HEK293 (cell line): Measurements from ENCODE around the gene PDE4D.

Experiments
- CTCF ChIA-PET: fragments of 350-600 bp; formaldehyde crosslinking; extraction: SDS; loops from one replicate; lab custom pipeline; 2021; ENCODE audit warnings: antibody characterized with exemption; lab: Yijun Ruan, JAX
- POLR2A ChIA-PET: fragments of 300-600 bp; formaldehyde crosslinking; extraction: SDS; loops from one replicate; lab custom pipeline; 2020; ENCODE audit warnings: antibody characterized with exemption, inconsistent platforms; lab: Yijun Ruan, JAX
- H3K27ac ChIP-seq: fragments of 200-500 bp; sonication (Bioruptor generic); 2 replicates; pipeline ENCODE4 v1.5.1; 2014; ENCODE audit warnings: low read depth, low read length, control low read depth, inconsistent platforms; ENCODE audit errors: extremely low read depth
- H3K36me3 ChIP-seq, 2 experiments: fragments of 200-500 bp in 1 of 2; sonication (Bioruptor generic) in 1 of 2; 1 replicate in 1 of 2; 2 replicates in 1 of 2; pipeline ENCODE4 v1.5.1; 2014 to 2017; ENCODE audit warnings: inconsistent platforms in 2 of 2, low read length in 2 of 2; ENCODE audit not compliant: control insufficient read depth in 2 of 2, insufficient read depth in 1 of 2
- H3K4me1 ChIP-seq: fragments of 200-500 bp; sonication (Bioruptor generic); 2 replicates; pipeline ENCODE4 v1.5.1; 2014; ENCODE audit warnings: mild to moderate bottlenecking, low read length, inconsistent platforms; ENCODE audit not compliant: control insufficient read depth, insufficient read depth
- H3K4me3 ChIP-seq: 2 replicates; pipeline ENCODE4 v1.5.1; 2011; ENCODE audit warnings: low read depth, mild to moderate bottlenecking, control low read depth, low read length, moderate library complexity
- H3K9me3 ChIP-seq: fragments of 200-500 bp; sonication (Bioruptor generic); 2 replicates; pipeline ENCODE4 v1.5.1; 2014; ENCODE audit warnings: low read depth, low read length, inconsistent platforms; ENCODE audit not compliant: control insufficient read depth, insufficient read depth
- AEBP2 ChIP-seq: fragments of 450-650 bp; formaldehyde crosslinking; IDR thresholded peaks from 2 replicates; pipeline ENCODE4 v1.5.1; 2016; ENCODE audit warnings: missing biosample characterization, missing genetic modification characterization, borderline replicate concordance
- GLI4 ChIP-seq: fragments of 450-650 bp; formaldehyde crosslinking; IDR thresholded peaks from 2 replicates; pipeline ENCODE4 v1.5.1; 2016; ENCODE audit warnings: missing biosample characterization, missing genetic modification characterization
- KLF9 ChIP-seq: fragments of 450-650 bp; formaldehyde crosslinking; IDR thresholded peaks from 2 replicates; pipeline ENCODE4 v1.5.1; 2016; ENCODE audit warnings: missing biosample characterization, missing genetic modification characterization, low read depth
- MYNN ChIP-seq: fragments of 450-650 bp; formaldehyde crosslinking; IDR thresholded peaks from 2 replicates; pipeline ENCODE4 v1.5.1; 2016; ENCODE audit warnings: missing biosample characterization, missing genetic modification characterization, borderline replicate concordance
- ZFP41 ChIP-seq: fragments of 450-650 bp; formaldehyde crosslinking; IDR thresholded peaks from 2 replicates; pipeline ENCODE4 v1.5.1; 2016; ENCODE audit warnings: missing biosample characterization, missing genetic modification characterization, borderline replicate concordance
- ZNF112 ChIP-seq: fragments of 450-650 bp; formaldehyde crosslinking; IDR thresholded peaks from 2 replicates; pipeline ENCODE4 v1.5.0; 2017; ENCODE audit warnings: missing biosample characterization, missing genetic modification characterization
- ZNF24 ChIP-seq: fragments of 450-650 bp; formaldehyde crosslinking; IDR thresholded peaks from 2 replicates; pipeline ENCODE4 v1.5.1; 2016; ENCODE audit warnings: missing biosample characterization, missing genetic modification characterization
- ZNF324 ChIP-seq: fragments of 450-650 bp; formaldehyde crosslinking; IDR thresholded peaks from 2 replicates; pipeline ENCODE4 v1.5.1; 2016; ENCODE audit warnings: missing biosample characterization, missing genetic modification characterization
- ZNF426 ChIP-seq: fragments of 450-650 bp; formaldehyde crosslinking; IDR thresholded peaks from 2 replicates; pipeline ENCODE4 v1.5.1; 2017; ENCODE audit warnings: missing biosample characterization, missing genetic modification characterization, mild to moderate bottlenecking, inconsistent platforms, moderate library complexity
- ZNF521 ChIP-seq: fragments of 450-650 bp; formaldehyde crosslinking; IDR thresholded peaks from 2 replicates; pipeline ENCODE4 v1.5.1; 2017; ENCODE audit warnings: missing biosample characterization, mild to moderate bottlenecking, missing genetic modification characterization
- ZNF585B ChIP-seq: fragments of 450-650 bp; formaldehyde crosslinking; IDR thresholded peaks from 2 replicates; pipeline ENCODE4 v1.5.1; 2016; ENCODE audit warnings: missing biosample characterization, missing genetic modification characterization
- ZNF626 ChIP-seq: fragments of 450-650 bp; sonication (Bioruptor Pico); formaldehyde crosslinking; IDR thresholded peaks from 2 replicates; pipeline ENCODE4 v1.5.1; 2018; ENCODE audit warnings: missing biosample characterization, missing genetic modification characterization, inconsistent platforms
- ZNF747 ChIP-seq: fragments of 450-650 bp; formaldehyde crosslinking; IDR thresholded peaks from 2 replicates; pipeline ENCODE4 v1.5.1; 2016; ENCODE audit warnings: missing biosample characterization, missing genetic modification characterization
- ZNF792 ChIP-seq: fragments of 450-650 bp; formaldehyde crosslinking; IDR thresholded peaks from 2 replicates; pipeline ENCODE4 v1.5.1; 2016; ENCODE audit warnings: missing biosample characterization, missing genetic modification characterization
- ZSCAN30 ChIP-seq: fragments of 450-650 bp; IDR thresholded peaks from 2 replicates; pipeline ENCODE4 v1.5.1; 2018; ENCODE audit warnings: missing biosample characterization, mild to moderate bottlenecking, missing genetic modification characterization, moderate library complexity
- ZSCAN5A ChIP-seq: fragments of 450-650 bp; formaldehyde crosslinking; IDR thresholded peaks from 2 replicates; pipeline ENCODE4 v1.5.1; 2016; ENCODE audit warnings: missing biosample characterization, missing genetic modification characterization
- TF ChIP-seq, protein P1 (sequence below): fragments of 450-650 bp; formaldehyde crosslinking; IDR thresholded peaks from 2 replicates; pipeline ENCODE4 v1.5.1; 2016; ENCODE audit warnings: missing biosample characterization, missing genetic modification characterization
- TF ChIP-seq, protein P2 (sequence below): fragments of 450-650 bp; formaldehyde crosslinking; IDR thresholded peaks from 2 replicates; pipeline ENCODE4 v1.5.1; 2016; ENCODE audit warnings: missing biosample characterization, missing genetic modification characterization

PDE4D gene

GRCh38 chr5:59489551-59489950, 404.0 kb downstream of the PDE4D start (continued):
- no peak for TF ChIP-seq GLI4 (tag by site-specific recombination)
- TF ChIP-seq, protein P1, sequence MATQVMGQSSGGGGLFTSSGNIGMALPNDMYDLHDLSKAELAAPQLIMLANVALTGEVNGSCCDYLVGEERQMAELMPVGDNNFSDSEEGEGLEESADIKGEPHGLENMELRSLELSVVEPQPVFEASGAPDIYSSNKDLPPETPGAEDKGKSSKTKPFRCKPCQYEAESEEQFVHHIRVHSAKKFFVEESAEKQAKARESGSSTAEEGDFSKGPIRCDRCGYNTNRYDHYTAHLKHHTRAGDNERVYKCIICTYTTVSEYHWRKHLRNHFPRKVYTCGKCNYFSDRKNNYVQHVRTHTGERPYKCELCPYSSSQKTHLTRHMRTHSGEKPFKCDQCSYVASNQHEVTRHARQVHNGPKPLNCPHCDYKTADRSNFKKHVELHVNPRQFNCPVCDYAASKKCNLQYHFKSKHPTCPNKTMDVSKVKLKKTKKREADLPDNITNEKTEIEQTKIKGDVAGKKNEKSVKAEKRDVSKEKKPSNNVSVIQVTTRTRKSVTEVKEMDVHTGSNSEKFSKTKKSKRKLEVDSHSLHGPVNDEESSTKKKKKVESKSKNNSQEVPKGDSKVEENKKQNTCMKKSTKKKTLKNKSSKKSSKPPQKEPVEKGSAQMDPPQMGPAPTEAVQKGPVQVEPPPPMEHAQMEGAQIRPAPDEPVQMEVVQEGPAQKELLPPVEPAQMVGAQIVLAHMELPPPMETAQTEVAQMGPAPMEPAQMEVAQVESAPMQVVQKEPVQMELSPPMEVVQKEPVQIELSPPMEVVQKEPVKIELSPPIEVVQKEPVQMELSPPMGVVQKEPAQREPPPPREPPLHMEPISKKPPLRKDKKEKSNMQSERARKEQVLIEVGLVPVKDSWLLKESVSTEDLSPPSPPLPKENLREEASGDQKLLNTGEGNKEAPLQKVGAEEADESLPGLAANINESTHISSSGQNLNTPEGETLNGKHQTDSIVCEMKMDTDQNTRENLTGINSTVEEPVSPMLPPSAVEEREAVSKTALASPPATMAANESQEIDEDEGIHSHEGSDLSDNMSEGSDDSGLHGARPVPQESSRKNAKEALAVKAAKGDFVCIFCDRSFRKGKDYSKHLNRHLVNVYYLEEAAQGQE, result no peak
- no peak for TF ChIP-seq ZNF626
- no peak for TF ChIP-seq MYNN (tag by site-specific recombination)
- no peak for TF ChIP-seq ZNF585B (tag by site-specific recombination)
- no peak for TF ChIP-seq KLF9 (tag by site-specific recombination)
- TF ChIP-seq ZSCAN5A (tag by site-specific recombination), result no peak
- no peak for TF ChIP-seq ZNF792
- TF ChIP-seq ZFP41 (tag by site-specific recombination), result no peak
- TF ChIP-seq AEBP2 (tag by site-specific recombination), result no peak

DNA sequence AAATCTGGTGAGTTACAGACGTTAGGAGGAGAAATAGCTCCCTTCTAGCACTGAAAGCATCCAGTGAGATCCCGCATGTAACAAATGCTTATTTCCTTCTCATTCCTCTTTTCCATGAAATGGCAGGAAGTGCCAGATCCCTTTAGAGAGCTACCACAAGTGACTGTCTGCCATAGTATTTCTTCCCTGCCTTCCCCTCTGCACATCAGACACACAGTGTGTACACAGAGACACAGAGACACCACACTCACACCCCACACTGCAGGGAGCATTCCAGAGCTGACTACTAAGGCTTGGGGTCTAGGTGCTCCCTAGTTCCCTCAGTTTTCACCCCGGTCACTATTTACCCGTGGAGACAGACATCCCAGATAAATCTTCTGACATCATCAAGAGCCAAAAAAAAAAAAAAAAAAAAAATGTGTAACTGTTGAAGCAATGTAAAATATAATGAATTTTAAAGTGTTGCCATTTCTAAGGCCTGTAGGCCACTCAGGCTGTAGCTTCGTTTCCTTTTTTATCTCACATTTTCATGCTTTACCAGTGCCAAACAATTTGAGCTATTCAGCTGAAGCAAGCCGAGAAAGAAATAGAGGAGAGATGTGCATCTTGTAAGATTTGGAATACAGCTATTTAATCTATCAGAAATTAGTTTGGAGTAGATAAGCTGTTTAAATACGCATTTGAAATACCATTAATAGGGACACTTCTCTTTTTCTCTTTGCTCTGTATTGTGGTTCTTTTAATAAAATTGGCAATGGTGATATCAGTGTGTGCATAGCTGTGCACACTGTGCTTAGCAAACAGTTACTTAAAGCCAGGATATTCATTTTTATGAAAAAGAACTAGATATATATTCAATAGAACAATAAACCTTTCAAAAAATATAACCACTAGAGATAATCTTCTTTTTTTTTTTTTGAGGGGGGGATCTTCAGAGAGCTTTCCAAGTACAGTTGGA, 405.5 kb downstream of the PDE4D start:
- ChIA-PET POLR2A (interaction anchor here (0.7 kb wide), 1 partner anchor 459 kb away, joined by 7 read pairs; no protein-coding TSS in a partner anchor), CTCF (interaction anchor here (1.0 to 1.3 kb wide), 3 partner anchors 9 to 18 kb away, joined by 3 to 6 read pairs (median 6); no protein-coding TSS in a partner anchor)
- TF ChIP-seq ZNF426 (tag by site-specific recombination) (no peak), ZNF521 (no peak), ZNF24 (tag by site-specific recombination) (no peak), ZNF112 (tag by site-specific recombination) (no peak), ZNF324 (tag by site-specific recombination) (no peak), ZSCAN30 (tag by site-specific recombination) (no peak), ZNF747 (tag by site-specific recombination) (no peak)
- TF ChIP-seq, protein P2, sequence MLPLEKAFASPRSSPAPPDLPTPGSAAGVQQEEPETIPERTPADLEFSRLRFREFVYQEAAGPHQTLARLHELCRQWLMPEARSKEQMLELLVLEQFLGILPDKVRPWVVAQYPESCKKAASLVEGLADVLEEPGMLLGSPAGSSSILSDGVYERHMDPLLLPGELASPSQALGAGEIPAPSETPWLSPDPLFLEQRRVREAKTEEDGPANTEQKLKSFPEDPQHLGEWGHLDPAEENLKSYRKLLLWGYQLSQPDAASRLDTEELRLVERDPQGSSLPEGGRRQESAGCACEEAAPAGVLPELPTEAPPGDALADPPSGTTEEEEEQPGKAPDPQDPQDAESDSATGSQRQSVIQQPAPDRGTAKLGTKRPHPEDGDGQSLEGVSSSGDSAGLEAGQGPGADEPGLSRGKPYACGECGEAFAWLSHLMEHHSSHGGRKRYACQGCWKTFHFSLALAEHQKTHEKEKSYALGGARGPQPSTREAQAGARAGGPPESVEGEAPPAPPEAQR (tag by site-specific recombination), result no peak

More for the DNA sequence above, 405.5 kb downstream of the PDE4D start:
- Histone ChIP-seq H3K9me3 (no peaks in the 10 kb centered on the region), H3K27ac (no peak overlapping the region), H3K4me3 (no peak overlapping the region), H3K4me1 (peaks cover 14% of the 10 kb centered on the region), H3K36me3 (no peaks in the 10 kb centered on the region)
